GM12878 (cell line): ENCODE results near the gene LCP1. TPM values are rescaled to one million over a fixed set of nuclear protein-coding genes. Genes with fewer than 3 reads are reported as not detected.
A peak's percentile ranks its signal among the peaks of the same experiment; 100 is the strongest.

Experiments
- ATAC-seq: fragments of 200-7000 bp; cut with Tn5 transposase; 3 replicates; pipeline ENCODE4 v1.9.1; 2020; ENCODE audit warnings: mild to moderate bottlenecking, moderate library complexity
- BruUV-seq: library from RNA; stranded (reverse); fragments of 400-500 nt; replicated peaks from 2 replicates; lab custom pipeline; 2021; lab: Mats Ljungman, UMichigan
- CTCF ChIA-PET: fragments of 300-600 bp; sonication (Branson Sonifier 250); formaldehyde crosslinking; extraction: SDS; loops from one replicate; lab custom pipeline; 2021; ENCODE audit warnings: inconsistent platforms; lab: Yijun Ruan, JAX
- POLR2A ChIA-PET: fragments of 350-600 bp; formaldehyde crosslinking; extraction: SDS; loops from one replicate; lab custom pipeline; 2021; ENCODE audit warnings: inconsistent platforms; lab: Charles Lee
- RAD21 ChIA-PET: fragments of 300-600 bp; sonication (Branson Sonifier 250); formaldehyde crosslinking; loops from one replicate; lab custom pipeline; 2023; ENCODE audit warnings: antibody characterized with exemption; ENCODE audit not compliant: unreplicated experiment; lab: Charles Lee
- SMC1A ChIA-PET: fragments of 300-600 bp; sonication (Branson Sonifier 250); formaldehyde crosslinking; loops from one replicate; lab custom pipeline; 2023; ENCODE audit not compliant: unreplicated experiment, uncharacterized antibody; lab: Charles Lee
- DNase-seq: peaks from one replicate; pipeline ENCODE4 v3.0.0-alpha.2; 2011; ENCODE audit warnings: low read depth, low spot score
- FAIRE-seq: peaks from 3 replicates; lab custom pipeline; 2011; peaks lifted over from hg19 to GRCh38; lab: Jason Lieb, UNC
- H2AFZ ChIP-seq: 2 replicates; pipeline ENCODE4 v1.6.0; 2011; ENCODE audit warnings: low read depth, low read length, control low read depth; ENCODE audit not compliant: control insufficient read depth
- H3K27ac ChIP-seq: 2 replicates; pipeline ENCODE4 v1.5.1; 2011; ENCODE audit warnings: control low read depth; ENCODE audit not compliant: control insufficient read depth, insufficient read depth
- H3K27me3 ChIP-seq, 2 experiments: replicated peaks in 1 of 2; 2 replicates each; pipeline versions ENCODE4 v1.6.0 to v1.6.1; 2011; ENCODE audit warnings: low read length in 1 of 2; ENCODE audit not compliant: control insufficient read depth in 2 of 2, insufficient read depth in 2 of 2
- H3K36me3 ChIP-seq, 2 experiments: 2 replicates each; pipeline ENCODE4 v1.5.1; 2011; ENCODE audit warnings: low read length in 1 of 2; ENCODE audit not compliant: control insufficient read depth in 2 of 2, insufficient read depth in 2 of 2
- H3K4me1 ChIP-seq: 2 replicates; pipeline ENCODE4 v1.6.1; 2011; ENCODE audit warnings: mild to moderate bottlenecking, low read length, moderate library complexity, mixed read lengths; ENCODE audit not compliant: control insufficient read depth, insufficient read depth
- H3K4me2 ChIP-seq: 2 replicates; pipeline ENCODE4 v1.6.0; 2011; ENCODE audit warnings: control low read depth; ENCODE audit not compliant: control insufficient read depth, insufficient read depth
- H3K4me3 ChIP-seq: fragments of 200-600 bp; sonication (generic); 2 replicates; pipeline ENCODE4 v1.5.1; 2016
- H3K79me2 ChIP-seq: 2 replicates; pipeline ENCODE4 v1.6.0; 2011; ENCODE audit warnings: low read length; ENCODE audit not compliant: control insufficient read depth, insufficient read depth
- H3K9ac ChIP-seq: 2 replicates; pipeline ENCODE4 v1.8.0; 2011; ENCODE audit warnings: low read length, control low read depth, mixed read lengths; ENCODE audit not compliant: control insufficient read depth, insufficient read depth
- H3K9me3 ChIP-seq: replicated peaks from 3 replicates; pipeline ENCODE4 v1.5.1; 2011; ENCODE audit warnings: mild to moderate bottlenecking, low read length; ENCODE audit not compliant: control insufficient read depth, insufficient read depth
- H4K20me1 ChIP-seq: 2 replicates; pipeline ENCODE4 v1.6.0; 2011; ENCODE audit not compliant: control insufficient read depth, insufficient read depth
- CREM ChIP-seq: IDR thresholded peaks from 2 replicates; pipeline ENCODE4 v1.6.1; 2014; ENCODE audit warnings: antibody characterized with exemption, low read depth
- JUND ChIP-seq: IDR thresholded peaks from 2 replicates; pipeline ENCODE4 v1.6.1; 2012; ENCODE audit warnings: low read depth, mild to moderate bottlenecking, low read length, improper control_type of control experiment, moderate library complexity
- MAX ChIP-seq: IDR thresholded peaks from 2 replicates; pipeline ENCODE4 v1.6.1; 2012; ENCODE audit warnings: low read depth, low read length, improper control_type of control experiment
- POLR2AphosphoS5 ChIP-seq: IDR thresholded peaks from 2 replicates; pipeline ENCODE4 v1.6.1; 2011; ENCODE audit warnings: mild to moderate bottlenecking, low read length, inconsistent platforms
- POU2F2 ChIP-seq: IDR thresholded peaks from 3 replicates; pipeline ENCODE4 v1.6.1; 2011; ENCODE audit warnings: low read depth, mild to moderate bottlenecking, low read length, borderline replicate concordance
- ZNF207 ChIP-seq: fragments of 450-650 bp; IDR thresholded peaks from 2 replicates; pipeline ENCODE4 v1.6.1; 2014; ENCODE audit warnings: antibody characterized with exemption, mild to moderate bottlenecking, borderline replicate concordance
- WGBS: methylation state at CpG from one replicate; pipeline ENCODE4 v1.1.6; 2016; ENCODE audit warnings: low lambda C conversion rate; ENCODE audit not compliant: insufficient replicate concordance, insufficient coverage; ENCODE audit errors: missing lambda C conversion rate; 5-methylcytosine and 5-hydroxymethylcytosine counted together
- in situ Hi-C: fragments of 300-500 bp; cut with MboI; formaldehyde crosslinking; loops from 9 replicates; pipeline ENCODE4 v1.14.3; 2018; ENCODE audit warnings: mixed read lengths
- intact Hi-C: fragments of 100-400 bp; cut with micrococcal nuclease; formaldehyde crosslinking; loops from one replicate; pipeline ENCODE4 v1.14.2; 2022; ENCODE audit not compliant: unreplicated experiment
- polyA plus RNA-seq, 11 experiments: library from polyadenylated mRNA; depleted of rRNA in 4 of 11; unstranded in 6 of 11; stranded (reverse) in 5 of 11; fragments of >200 nt; fragmentation: Nextera tagmentation in 4 of 11; fragmentation: Illumina TruSeq in 1 of 11; extraction: Ambion mirVana in 4 of 11; extraction: Trizol in 1 of 11; gene quantifications; 1 replicate in 1 of 11; 2 replicates in 10 of 11; pipeline versions ENCODE4 v1.2.1 to v1.2.3, GENCODE V29; 2011 to 2016; ENCODE audit warnings: inconsistent platforms in 2 of 11, missing spikeins in 2 of 11, low read depth in 1 of 11
- total RNA-seq, 4 experiments: library from RNA; depleted of rRNA in 3 of 4; stranded (reverse); fragments of >200 nt in 3 of 4; fragmentation: Illumina TruSeq in 1 of 4; extraction: Trizol in 1 of 4; gene quantifications; 2 replicates each; pipeline versions ENCODE4 v1.2.1 to v1.2.3, GENCODE V29; 2013 to 2021

The LCP1 gene
- total and polyA plus RNA-seq, 10 of the 15 experiments (the other 5 are each of a cell fraction or from before 2014, with no cell fraction given) = 775 to 2,201 (median 1,556) TPM

- Histone ChIP-seq H3K79me2 (peaks cover 80% of the 10 kb centered on the region), H3K4me3 (peak overlapping the region; percentile 18), H4K20me1 (peaks cover 6% of the 10 kb centered on the region; the same call in 1 of the 2 replicates), H3K4me2 (peak overlapping the region; percentile 58), H3K9me3 (no peaks in the 10 kb centered on the region), H3K27me3 (no peaks in the 10 kb centered on the region), H2AFZ (no peak overlapping the region), H3K27ac (peak overlapping the region; percentile 53; the same call in 1 of the 2 replicates), H3K4me1 (peaks cover 21% of the 10 kb centered on the region), H3K36me3 (peaks cover 11 to 40% of the 10 kb centered on the region in 2 experiments), H3K9ac (no peak overlapping the region)
- no peak for DNase-seq
- ChIA-PET SMC1A (interaction anchor here (0.6 to 16.5 kb wide), 17 partner anchors 8 to 535 kb away, joined by 3 to 295 read pairs (median 5); partner anchors contain the start of gene LCP1), RAD21 (interaction anchor here (0.6 to 2.9 kb wide), 17 partner anchors 8 to 352 kb away, joined by 3 to 22 read pairs (median 4); partner anchors contain the start of gene LCP1), POLR2A (interaction anchor here (0.6 to 1.7 kb wide), 8 partner anchors 11 to 33 kb away, joined by 3 to 6 read pairs (median 4); partner anchors contain the start of gene LCP1), CTCF (interaction anchor here (0.7 to 9.0 kb wide), 23 partner anchors 10 to 458 kb away, joined by 3 to 172 read pairs (median 5); partner anchors contain the start of genes CBY2 and LCP1)
- in situ Hi-C loops = no loop called here
- BruUV-seq = no TSS peak
- intact Hi-C loops = loop anchor here (2.0 kb wide), 2 partner anchors 17 to 129 kb away; no protein-coding TSS in a partner anchor
- FAIRE-seq = no peak
- ATAC-seq = no peak
- TF ChIP-seq POU2F2 = 0 out of 3 replicates have a peak, but pooled peaks have one; percentile 17
- TF ChIP-seq ZNF207 = no peak
- TF ChIP-seq POLR2AphosphoS5 = peak; percentile 74; the same call in 1 of the 2 replicates
- WGBS = 13% methylated on average over 4 of the region's 4 CpGs
Observed at GRCh38 chr13:46160065-46160464, 21.9 kb downstream of the LCP1 start.

- no peak for FAIRE-seq
- H3K4me1 ChIP-seq = peaks cover 10% of the 10 kb centered on the region
- POLR2A ChIA-PET = interaction anchor here (1.2 to 1.7 kb wide), 2 partner anchors 10 to 17 kb away, joined by 4 to 6 read pairs; no protein-coding TSS in a partner anchor
- WGBS = 63% methylated on average over 2 of the region's 2 CpGs
- CTCF ChIA-PET = interaction anchor here (0.8 to 9.0 kb wide), 6 partner anchors 9 to 132 kb away, joined by 3 to 172 read pairs (median 22); partner anchors contain the start of gene LCP1
- peaks cover 73% of the 10 kb centered on the region for H3K79me2 ChIP-seq
- no peak for ATAC-seq
- no peaks in the 10 kb centered on the region for H3K27me3 ChIP-seq
- no peak for DNase-seq
- H2AFZ ChIP-seq = no peak overlapping the region
- in situ Hi-C loops = no loop called here
- no peak overlapping the region for H3K4me3 ChIP-seq
- no peak overlapping the region for H3K27ac ChIP-seq
- BruUV-seq = no TSS peak
- no peak for TF ChIP-seq MAX
- no peak for TF ChIP-seq JUND
- TF ChIP-seq POLR2AphosphoS5 = 0 out of 2 replicates have a peak, but pooled peaks have one; percentile 15
- no peak for TF ChIP-seq CREM
- H3K4me2 ChIP-seq = no peak overlapping the region
- SMC1A ChIA-PET = interaction anchor here (0.9 to 16.5 kb wide), 10 partner anchors 9 to 136 kb away, joined by 3 to 295 read pairs (median 8); partner anchors contain the start of gene LCP1
- peaks cover 6% of the 10 kb centered on the region; the same call in 1 of the 2 replicates for H4K20me1 ChIP-seq
- intact Hi-C loops = no loop called here
- no peaks in the 10 kb centered on the region for H3K9me3 ChIP-seq
- RAD21 ChIA-PET = interaction anchor here (0.7 to 2.9 kb wide), 9 partner anchors 10 to 115 kb away, joined by 3 to 7 read pairs (median 4); partner anchors contain the start of gene LCP1
- H3K36me3 ChIP-seq = peaks cover 11 to 39% of the 10 kb centered on the region in 2 experiments
- no peak overlapping the region for H3K9ac ChIP-seq
Observed at GRCh38 chr13:46158983-46159382, 23.0 kb downstream of the LCP1 start.
